ENCODE data around the gene HPCA.

DNA sequence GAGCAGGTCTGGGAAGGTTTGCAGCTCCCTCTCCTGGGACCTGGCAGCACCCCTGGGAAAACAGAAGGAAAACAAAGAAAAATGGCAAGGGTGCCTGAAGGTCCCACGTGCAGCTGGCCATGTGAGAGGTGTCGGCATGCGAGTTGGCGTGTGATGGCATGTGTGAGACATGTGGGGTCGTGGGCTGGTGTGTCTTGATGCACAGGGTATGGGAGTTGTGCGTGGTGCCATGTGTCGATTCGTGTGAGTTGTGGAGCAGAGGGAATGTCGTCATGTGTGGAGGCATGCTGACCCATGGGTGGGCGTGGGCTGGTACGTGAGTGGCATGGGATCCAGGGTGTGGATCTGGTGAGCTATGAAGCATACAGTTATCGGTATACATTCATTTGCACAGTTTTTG lies 1.3 kb downstream of the HPCA start:
- no peak for TF ChIP-seq CTCF (IDR thresholded peaks at IDR 0.05)
- no peak for TF ChIP-seq POLR2A (IDR thresholded peaks at IDR 0.05)
